Urothelium cell line (cell line): Measurements from ENCODE around the gene TRAPPC3L.

ENCODE experiments used
- DNase-seq: peaks from one replicate; pipeline ENCODE4 v3.0.0; 2011; ENCODE audit warnings: low spot score, mixed read lengths
- FAIRE-seq: peaks from 2 replicates; lab custom pipeline; 2011; peaks lifted over from hg19 to GRCh38; lab: Jason Lieb, UNC

The TRAPPC3L gene

DNA sequence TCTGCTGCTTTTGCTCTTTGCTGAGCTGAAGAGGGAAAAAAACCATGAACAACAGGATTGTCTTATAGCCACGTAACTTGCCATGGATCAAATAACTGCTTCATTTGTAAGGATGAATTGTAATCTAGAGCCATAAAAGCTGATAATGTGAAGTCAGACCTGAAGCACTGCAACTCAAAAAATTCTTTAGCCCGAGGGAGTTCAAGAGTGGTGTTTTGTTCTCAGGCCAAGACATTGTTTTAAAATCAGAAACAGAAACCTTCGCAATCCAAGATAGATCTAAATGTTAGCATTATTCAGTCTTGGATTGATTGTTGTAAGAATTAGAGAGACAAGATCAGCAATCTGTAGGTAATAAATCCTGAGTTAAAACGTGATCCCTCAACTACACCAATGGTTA is at the start of gene TRAPPC3L:
Gene TRAPPC3L, minus strand, starts transcription at position 34 of the 400 bp plus-strand sequence. CDS start 170 bp downstream, outside the sequence.
- FAIRE-seq: no peak
- DNase-seq: no peak

GRCh38 chr6:116595247-116595646 is 49.8 kb upstream of the TRAPPC3L start:
- no peak for DNase-seq
- FAIRE-seq: no peak

DNA sequence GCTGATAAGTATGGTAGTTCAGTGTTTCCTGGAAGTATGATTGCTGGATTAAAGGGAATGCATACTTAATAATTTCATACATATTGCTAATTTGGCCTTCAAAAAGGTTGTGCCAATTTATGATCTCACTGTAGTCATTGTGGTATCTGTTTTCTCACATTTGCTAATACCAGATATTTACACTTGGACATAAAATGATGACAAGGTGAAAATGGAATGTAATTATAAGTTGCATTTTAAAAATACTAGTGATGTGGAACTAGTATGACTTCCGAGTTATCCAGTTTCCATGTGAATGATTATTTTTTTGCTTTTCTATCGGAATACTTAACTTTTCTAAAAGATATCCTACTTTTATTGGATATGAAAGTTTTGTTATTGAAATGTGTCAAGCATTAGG is 41.3 kb upstream of the TRAPPC3L start:
- FAIRE-seq: no peak
- DNase-seq: no peak

DNA sequence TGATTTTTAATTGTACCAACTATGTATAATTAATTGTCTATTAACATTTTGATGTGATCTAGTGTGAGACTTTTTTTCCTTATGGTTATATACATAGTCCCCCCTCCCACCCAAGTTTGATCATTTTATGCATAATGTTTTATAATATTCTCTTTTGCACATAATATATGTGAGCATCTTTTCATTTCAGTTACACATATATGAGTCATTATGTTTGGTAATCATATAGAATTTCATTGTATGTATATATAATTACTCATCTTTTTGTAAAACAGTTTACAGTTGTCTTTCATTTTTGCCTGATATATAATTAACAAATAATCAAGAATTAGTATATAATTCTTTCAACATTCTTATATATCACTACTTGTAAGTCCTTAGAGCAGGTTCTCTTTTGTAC is 40.8 kb upstream of the TRAPPC3L start:
- DNase-seq (no peak), FAIRE-seq (no peak)

DNA sequence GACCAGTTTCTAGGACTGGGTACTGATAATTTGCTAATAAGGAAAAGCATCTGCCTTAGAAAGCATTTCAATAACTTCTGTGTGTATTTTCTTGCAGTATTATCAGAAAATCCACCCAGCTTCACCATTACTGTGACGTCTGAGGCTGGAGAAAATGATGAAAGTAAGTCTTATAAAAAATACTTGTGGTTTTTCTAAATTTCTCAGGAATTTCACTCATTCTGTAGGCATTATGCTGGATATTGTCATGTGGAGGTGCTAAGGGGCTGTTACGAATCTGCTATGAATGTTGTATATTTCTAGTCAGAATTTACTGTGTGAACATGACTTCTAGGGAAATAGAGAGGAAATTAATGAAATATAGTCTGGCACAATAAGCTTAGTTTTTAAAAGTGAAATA is 34.7 kb upstream of the TRAPPC3L start:
- DNase-seq (no peak), FAIRE-seq (no peak)

DNA sequence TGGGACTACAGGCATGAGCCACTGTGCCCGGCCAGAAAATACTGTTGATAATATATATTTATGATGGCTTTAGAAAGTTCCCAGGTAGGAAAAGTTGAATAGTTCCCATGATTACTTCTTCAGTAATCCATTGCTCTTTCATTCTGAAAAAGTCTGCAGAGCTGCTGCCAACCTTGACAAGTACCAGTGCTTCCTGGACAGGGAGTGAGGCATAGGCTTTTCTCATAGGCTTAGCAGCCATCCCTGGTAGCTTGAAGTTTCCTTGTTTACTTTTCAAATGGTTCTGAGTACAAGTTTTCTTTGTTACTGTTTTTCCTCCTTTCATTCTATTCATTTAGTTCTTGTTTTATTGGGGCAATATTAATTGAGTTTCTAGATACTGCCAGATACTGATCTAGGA is 33.7 kb upstream of the TRAPPC3L start:
- FAIRE-seq (no peak), DNase-seq (no peak)

GRCh38 chr6:116578335-116578734 is 32.9 kb upstream of the TRAPPC3L start:
- DNase-seq: no peak

DNA sequence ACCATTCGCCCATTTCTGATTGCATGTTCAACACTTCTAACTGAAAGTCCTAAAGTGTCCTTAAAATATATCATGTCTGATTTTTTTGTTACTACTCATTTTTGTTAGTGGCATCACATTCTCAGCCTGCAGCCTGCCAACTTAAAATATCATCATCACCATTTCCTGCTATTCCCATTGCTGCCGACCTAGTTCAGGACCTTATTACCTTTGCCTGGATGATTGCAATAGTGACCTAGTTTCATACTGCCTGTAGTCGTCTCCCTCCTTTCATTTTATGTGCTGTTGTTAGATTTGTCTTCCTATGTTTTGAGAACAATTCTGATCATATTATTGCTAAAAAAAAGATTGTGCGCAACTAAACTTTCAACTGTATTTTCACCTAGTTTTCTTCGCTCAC is 32.0 kb upstream of the TRAPPC3L start:
- no peak for FAIRE-seq
- DNase-seq: no peak

More at GRCh38 chr6:116578335-116578734, 32.9 kb upstream of the TRAPPC3L start:
- FAIRE-seq: no peak

- FAIRE-seq: no peak
- DNase-seq: no peak
These were observed 29.7 kb upstream of the TRAPPC3L start for GRCh38 chr6:116575227-116575626.

DNA sequence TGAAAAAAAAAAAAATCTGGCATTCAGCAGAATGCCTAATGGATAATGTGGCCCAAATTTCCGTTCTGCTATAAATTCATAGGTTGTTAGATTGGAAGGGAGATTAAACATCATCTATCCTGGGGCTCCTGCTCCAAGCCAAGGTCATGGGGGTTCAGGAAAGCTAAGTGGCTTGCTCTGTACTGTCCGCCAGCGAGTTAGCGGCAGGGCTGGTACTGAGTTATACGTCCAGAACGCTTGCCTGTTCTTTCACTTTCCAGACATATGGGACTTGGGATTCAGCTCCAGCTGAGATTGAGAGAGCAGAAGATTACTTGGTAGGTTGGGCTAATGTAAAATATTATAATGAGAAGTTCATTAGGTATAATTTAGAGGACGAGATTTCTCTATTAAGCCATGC is 26.7 kb upstream of the TRAPPC3L start:
- no peak for FAIRE-seq
- no peak for DNase-seq

DNA sequence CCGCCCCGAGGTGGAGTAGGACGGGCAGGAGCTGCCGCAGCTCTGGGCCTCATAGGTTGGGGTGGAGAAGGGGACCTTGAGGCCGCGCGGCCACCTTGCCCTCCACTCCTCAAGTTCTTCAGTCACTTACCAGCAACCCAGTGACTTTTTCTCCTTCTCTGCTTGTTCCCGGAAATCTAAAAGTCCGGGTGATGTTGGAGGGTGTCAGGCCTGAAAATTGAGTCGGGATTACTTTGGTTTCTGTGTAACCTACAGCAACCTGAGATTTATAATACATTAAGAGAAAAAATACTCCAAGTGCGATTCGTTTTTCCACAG is 26.2 kb upstream of the TRAPPC3L start:
- DNase-seq (no peak), FAIRE-seq (no peak)

DNA sequence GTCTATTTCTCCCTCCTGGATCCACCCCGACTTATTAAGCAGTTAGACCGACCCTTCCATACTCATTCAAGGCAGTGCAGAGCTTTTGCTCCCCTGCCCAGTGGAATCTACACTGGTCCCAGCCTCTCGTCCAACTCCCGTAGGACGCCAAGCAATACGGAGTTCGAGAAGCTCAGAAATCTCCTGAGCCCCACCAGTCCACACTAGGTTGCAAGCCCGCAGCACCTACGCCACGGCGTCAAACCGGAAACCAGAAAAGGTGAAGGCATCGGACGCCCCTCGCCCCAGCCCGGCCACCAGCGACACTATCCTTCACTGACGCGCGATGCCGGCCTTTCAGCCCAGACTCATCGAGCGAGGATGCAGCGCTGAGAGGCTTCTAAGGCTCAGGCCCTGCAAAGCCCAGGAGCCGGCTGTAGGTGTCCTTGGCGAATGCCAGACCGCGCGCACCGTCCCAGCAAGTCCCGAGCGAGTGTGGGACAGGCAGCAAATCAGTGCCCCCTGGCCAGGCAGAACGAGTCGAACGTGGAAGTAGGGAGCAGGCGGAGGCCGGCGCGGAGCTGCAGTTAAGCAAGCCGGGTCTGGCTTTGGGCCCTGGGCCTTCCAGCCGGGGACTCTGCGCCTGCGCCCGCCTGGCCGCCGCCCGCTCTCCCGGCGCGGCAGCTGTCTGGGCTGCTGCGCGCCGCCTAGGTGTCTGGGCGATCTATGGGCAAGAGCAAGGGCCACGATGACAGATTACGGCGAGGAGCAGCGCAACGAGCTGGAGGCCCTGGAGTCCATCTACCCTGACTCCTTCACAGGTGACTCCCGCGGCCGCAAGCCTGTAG is 25.6 kb upstream of the TRAPPC3L start, which contains the start of gene RWDD1:
Gene RWDD1, plus strand, starts transcription at position 649 of the 827 bp plus-strand sequence. Its CDS starts 79 bp downstream, at position 728.
- DNase-seq (peak; percentile 91), FAIRE-seq (no peak)

GRCh38 chr6:116568821-116569755 is 23.6 kb upstream of the TRAPPC3L start:
- FAIRE-seq: no peak
- no peak for DNase-seq

DNA sequence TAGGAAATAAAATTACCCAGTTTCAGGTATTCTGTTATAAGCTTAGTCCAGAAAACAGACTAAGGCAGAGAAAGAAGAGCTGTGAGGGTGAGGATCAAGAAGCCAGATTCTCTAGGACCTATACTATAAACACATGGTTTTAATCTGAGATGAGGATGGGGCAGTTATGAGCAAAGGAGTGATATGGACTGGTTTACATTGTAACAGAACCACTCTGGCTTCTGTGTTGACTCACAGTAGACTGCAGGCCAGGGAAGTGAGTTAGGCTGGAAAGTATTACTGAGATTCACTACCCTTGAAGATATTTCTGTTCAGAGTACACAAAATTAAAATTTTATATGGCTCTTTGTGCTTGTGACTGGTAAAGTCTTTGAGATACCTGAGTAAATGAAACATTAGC is 22.6 kb upstream of the TRAPPC3L start:
- FAIRE-seq (no peak), DNase-seq (no peak)

GRCh38 chr6:116564921-116565872 is 19.7 kb upstream of the TRAPPC3L start:
- DNase-seq: no peak
- no peak for FAIRE-seq

DNA sequence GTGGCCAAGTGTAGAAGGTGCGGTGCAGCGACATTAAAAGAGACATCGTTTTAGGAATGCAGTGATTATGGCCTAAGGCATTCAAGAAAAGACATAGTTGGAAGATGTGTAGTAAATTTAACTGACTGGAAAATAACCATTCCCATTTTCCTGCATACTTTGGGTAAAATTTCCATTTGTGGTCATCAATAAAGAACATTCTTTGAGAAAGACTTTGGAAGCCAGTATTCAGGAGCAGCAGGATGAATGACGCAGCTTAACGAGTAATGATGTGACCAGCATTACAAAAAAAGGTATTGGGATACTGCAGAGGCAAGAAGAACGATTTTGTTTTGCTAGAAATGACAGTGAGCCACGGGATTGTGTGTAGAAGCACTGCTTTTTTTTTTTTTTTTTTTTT is 18.8 kb upstream of the TRAPPC3L start:
- DNase-seq: no peak
- no peak for FAIRE-seq

DNA sequence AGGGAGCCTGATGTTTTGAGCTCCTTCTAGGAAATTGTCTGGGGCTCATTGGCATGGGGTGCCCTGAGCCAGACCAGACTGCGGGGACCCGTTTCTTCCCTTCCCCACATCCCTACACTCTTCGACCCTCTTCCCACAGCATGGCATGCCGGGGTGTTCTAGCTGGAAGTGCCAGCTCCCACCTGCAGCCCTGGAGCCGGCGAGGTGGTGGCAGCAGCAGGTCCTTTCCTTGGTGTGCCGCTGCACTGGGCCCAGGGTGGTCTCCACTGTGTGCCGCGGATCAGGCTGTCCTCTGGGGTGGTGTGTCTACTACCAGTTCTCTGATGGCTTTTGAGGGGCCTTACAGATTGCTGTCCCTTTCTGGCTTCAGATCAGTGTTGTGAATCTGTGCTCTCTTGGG is 18.3 kb upstream of the TRAPPC3L start:
- DNase-seq (no peak), FAIRE-seq (no peak)

DNA sequence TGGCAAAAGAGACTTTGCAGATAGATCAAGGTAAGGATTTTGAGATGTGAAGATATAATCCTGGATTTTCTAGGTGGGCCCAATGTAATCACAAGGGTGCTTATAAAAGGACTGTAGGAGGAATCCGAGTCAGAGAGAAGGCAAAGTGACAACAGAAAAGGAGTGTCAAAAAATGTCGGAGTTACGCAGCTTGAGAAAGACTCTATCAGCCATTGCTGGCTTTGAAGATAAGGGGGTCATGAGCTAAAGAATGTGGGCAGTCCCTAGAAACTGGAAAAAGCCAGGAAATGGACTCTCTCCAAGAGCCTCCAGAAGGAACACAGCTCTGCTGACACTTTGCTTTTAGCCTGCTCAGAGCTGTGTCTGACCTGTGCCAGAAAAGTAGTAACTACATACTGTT is 17.1 kb upstream of the TRAPPC3L start:
- FAIRE-seq (no peak), DNase-seq (no peak)

DNA sequence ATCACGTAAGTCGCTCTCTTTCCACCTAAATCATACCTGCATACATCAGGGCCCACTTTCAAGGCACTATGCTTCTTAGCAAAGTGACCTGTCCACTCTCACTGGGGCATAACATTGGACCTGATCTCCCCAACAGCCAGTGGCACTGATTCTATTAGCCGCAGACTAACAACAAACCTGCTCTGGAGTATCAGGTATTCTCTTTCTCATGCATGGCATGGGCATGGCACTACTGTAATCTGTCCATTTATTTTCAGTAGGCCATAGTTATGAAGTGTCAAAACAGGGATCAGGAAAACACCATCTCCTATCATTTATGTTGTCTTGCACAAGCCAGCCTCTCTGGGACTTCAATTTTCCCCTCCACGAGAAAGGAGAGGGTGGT is 16.5 kb upstream of the TRAPPC3L start:
- DNase-seq (no peak), FAIRE-seq (no peak)

DNA sequence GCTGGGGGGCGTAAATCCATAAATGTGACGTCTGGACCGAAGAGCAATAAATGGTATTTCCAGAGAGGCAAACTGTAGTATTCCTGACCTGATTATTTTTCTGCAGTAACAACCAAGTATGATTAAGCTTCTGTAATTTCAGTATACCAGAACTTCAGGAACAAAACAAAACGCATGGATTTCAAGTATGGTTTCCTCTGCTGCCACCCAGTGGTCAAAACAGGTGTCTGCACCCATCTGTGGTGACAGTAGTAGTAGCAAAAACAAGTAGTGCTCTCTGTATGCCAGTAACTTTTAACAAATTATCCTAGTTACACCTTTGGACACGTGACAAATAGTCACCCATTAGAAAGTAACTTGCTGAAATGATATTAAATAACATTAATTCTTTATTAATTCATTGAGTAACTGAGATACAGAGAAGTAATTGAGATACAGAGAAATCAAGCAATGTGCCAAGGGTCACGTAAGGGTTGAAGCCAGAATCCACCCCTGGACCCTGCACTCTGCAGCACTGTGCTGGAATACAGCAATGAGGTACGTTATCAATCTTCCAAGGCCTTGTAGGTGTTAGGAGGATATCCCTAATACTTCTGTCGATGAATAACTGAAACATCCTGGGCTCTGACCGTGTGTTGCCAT is 16.0 kb upstream of the TRAPPC3L start:
- no peak for FAIRE-seq

More for the DNA sequence above, 16.0 kb upstream of the TRAPPC3L start:
- DNase-seq: peak; percentile 29
